ENCODE results near the gene ATP2B1. TPM values are rescaled to one million over a fixed set of nuclear protein-coding genes. Genes with fewer than 3 reads are reported as not detected.

Gene ATP2B1
- total and polyA plus RNA-seq, 2 donors (not counting 3 experiments of a cell fraction or from before 2014, with no cell fraction given): 6.4 to 28.0 TPM

DNA sequence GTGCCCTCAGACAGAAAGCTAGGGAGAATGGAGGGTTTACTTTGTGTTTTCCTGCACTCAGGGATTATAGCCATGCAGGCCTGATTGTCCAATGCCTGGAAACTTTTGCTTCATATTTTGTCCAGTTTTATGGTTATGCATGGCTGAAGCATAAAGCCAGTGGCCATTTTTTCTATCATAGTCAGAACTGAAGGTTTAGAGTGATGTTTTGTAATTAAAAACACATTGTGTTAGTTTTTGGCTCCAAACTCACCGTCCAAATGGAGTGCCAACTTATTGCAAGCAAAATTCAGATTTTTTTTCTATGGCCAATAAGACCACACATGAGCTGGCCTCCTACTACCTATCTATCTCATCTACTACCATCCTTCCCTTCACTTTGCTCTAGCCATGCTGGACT, 40.2 kb upstream of the ATP2B1 start:
- CTCF ChIA-PET: no interaction called here
- Histone ChIP-seq H3K79me2 (ENCODE audit: control insufficient read depth, insufficient read depth, low read length) (no peaks in the 10 kb centered on the region), H3K9me1 (replicated peaks; ENCODE audit: control insufficient read depth, extremely low read depth, insufficient read depth, low read length) (no peaks in the 10 kb centered on the region), H4K20me1 (replicated peaks; ENCODE audit: control insufficient read depth, extremely low read depth, insufficient read depth, low read length) (no peaks in the 10 kb centered on the region), H3K27ac (ENCODE audit: insufficient read depth, low read depth, low read length) (no peak overlapping the region), H3K9ac (replicated peaks; ENCODE audit: extremely low read depth, insufficient read depth, low read length) (no peak overlapping the region), H3K4me2 (ENCODE audit: insufficient read depth, low read length) (no peak overlapping the region), H2AFZ (ENCODE audit: low read depth, low read length) (no peak overlapping the region), H3K4me3 (replicated peaks in 1 of 3; ENCODE audit: insufficient read depth in 1 of 3, low read depth in 1 of 3, low read length in 3 of 3) (no peak overlapping the region), H3K27me3 (ENCODE audit: control insufficient read depth in 2 of 2, insufficient read depth in 2 of 2, low read length in 2 of 2) (no peaks in the 10 kb centered on the region), H3K9me3 (replicated peaks; ENCODE audit: control insufficient read depth, insufficient read depth, low read length) (no peaks in the 10 kb centered on the region), H3K36me3 (ENCODE audit: control insufficient read depth in 2 of 2, extremely low read depth in 1 of 2, insufficient read depth in 2 of 2, low read length in 2 of 2) (no peaks in the 10 kb centered on the region), H3K4me1 (ENCODE audit: control insufficient read depth, extremely low read depth, insufficient read depth, low read length) (no peaks in the 10 kb centered on the region)
- dilution Hi-C loops (cut with MboI; ENCODE audit: extremely low pct_ligation_motif_present, low sequenced_read_pairs): no loop called here
- no peak for TF ChIP-seq GATA2 (IDR thresholded peaks at IDR 0.05; ENCODE audit: insufficient read depth, insufficient read length, low read depth, low read length)
- TF ChIP-seq EZH2 (IDR thresholded peaks at IDR 0.05; ENCODE audit: borderline replicate concordance, low read depth, low read length, severe bottlenecking): no peak
- no peak for TF ChIP-seq POLR2AphosphoS5 (IDR thresholded peaks at IDR 0.05; ENCODE audit: insufficient read depth, low read depth, low read length)
- TF ChIP-seq JUN (IDR thresholded peaks at IDR 0.05; ENCODE audit: borderline replicate concordance, insufficient read depth, insufficient read length, low read depth): no peak
- TF ChIP-seq, protein P1, sequence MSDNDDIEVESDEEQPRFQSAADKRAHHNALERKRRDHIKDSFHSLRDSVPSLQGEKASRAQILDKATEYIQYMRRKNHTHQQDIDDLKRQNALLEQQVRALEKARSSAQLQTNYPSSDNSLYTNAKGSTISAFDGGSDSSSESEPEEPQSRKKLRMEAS (IDR thresholded peaks at IDR 0.05; ENCODE audit: insufficient read depth, insufficient read length): no peak
- TF ChIP-seq FOS (IDR thresholded peaks at IDR 0.05; ENCODE audit: borderline replicate concordance, insufficient read depth, low read length): no peak
- TF ChIP-seq POLR2A (IDR thresholded peaks at IDR 0.05; ENCODE audit: low read depth, low read length): no peak
- no peak for TF ChIP-seq MYC (IDR thresholded peaks at IDR 0.05; ENCODE audit: low read depth, low read length)
- TF ChIP-seq, protein P2, sequence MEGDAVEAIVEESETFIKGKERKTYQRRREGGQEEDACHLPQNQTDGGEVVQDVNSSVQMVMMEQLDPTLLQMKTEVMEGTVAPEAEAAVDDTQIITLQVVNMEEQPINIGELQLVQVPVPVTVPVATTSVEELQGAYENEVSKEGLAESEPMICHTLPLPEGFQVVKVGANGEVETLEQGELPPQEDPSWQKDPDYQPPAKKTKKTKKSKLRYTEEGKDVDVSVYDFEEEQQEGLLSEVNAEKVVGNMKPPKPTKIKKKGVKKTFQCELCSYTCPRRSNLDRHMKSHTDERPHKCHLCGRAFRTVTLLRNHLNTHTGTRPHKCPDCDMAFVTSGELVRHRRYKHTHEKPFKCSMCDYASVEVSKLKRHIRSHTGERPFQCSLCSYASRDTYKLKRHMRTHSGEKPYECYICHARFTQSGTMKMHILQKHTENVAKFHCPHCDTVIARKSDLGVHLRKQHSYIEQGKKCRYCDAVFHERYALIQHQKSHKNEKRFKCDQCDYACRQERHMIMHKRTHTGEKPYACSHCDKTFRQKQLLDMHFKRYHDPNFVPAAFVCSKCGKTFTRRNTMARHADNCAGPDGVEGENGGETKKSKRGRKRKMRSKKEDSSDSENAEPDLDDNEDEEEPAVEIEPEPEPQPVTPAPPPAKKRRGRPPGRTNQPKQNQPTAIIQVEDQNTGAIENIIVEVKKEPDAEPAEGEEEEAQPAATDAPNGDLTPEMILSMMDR (IDR thresholded peaks at IDR 0.05; ENCODE audit: extremely low read depth in 1 of 2, insufficient read depth in 1 of 2, low read depth in 1 of 2, low read length in 2 of 2): no peak
- DNase-seq (ENCODE audit: low read depth, low spot score) (no peak), FAIRE-seq (no peak)
- intact Hi-C loops (cut with micrococcal nuclease): no loop called here
- POLR2A ChIA-PET: no interaction called here
- no TSS peak for BruUV-seq (replicated peaks)

Data from endothelial cell of umbilical vein (primary cell).